Measurements from ENCODE around the gene CRISP2.

DNA sequence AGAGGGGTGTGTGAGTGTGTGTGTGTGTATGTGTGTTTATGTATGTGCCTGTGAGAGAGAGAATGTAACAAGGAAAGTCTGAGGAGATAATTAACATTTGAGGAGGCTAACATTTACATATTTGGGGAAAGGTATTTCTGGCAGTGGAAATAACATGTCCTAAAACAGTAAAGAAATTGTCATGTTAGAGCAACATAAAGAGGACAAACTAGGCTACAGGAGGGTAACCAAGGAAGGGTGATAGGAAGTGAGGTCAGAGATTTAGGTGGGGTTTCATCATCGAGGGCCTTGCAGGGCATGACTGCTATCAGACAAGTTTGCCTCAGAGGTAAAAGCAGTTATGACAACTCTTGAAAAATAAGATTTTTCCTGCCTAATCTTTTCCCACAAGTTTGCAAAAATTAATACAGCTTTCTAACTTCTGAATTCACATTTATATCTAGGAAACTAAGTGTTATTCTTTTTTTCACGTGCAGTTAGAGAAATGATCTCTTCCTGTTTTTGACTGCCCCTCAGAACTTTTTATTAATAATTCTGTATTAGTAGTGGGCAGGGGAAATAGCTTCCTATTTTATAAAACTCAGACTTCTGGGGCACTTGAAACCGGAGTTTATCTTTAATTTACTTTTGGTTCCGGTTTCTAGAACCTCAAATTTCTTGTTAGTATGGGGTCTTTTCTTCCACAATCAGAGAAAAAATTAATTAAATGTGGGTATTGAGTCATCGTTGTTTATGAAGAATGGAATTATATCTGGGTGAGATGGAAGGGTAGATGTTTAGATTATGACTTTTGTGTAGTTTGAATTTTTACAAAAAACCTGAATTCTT is 46.2 kb downstream of the CRISP2 start:
- no peak for TF ChIP-seq POLR2A (IDR thresholded peaks at IDR 0.05)
- TF ChIP-seq, protein P1, sequence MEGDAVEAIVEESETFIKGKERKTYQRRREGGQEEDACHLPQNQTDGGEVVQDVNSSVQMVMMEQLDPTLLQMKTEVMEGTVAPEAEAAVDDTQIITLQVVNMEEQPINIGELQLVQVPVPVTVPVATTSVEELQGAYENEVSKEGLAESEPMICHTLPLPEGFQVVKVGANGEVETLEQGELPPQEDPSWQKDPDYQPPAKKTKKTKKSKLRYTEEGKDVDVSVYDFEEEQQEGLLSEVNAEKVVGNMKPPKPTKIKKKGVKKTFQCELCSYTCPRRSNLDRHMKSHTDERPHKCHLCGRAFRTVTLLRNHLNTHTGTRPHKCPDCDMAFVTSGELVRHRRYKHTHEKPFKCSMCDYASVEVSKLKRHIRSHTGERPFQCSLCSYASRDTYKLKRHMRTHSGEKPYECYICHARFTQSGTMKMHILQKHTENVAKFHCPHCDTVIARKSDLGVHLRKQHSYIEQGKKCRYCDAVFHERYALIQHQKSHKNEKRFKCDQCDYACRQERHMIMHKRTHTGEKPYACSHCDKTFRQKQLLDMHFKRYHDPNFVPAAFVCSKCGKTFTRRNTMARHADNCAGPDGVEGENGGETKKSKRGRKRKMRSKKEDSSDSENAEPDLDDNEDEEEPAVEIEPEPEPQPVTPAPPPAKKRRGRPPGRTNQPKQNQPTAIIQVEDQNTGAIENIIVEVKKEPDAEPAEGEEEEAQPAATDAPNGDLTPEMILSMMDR (IDR thresholded peaks at IDR 0.05): no peak
